GM12891 (cell line): ENCODE results near the gene MLLT6.

ENCODE experiments used
- POLR2A ChIP-seq: IDR thresholded peaks from 2 replicates; pipeline ENCODE4 v1.6.1; 2011; ENCODE audit warnings: low read depth, low read length, control low read depth
- POLR2AphosphoS5 ChIP-seq: IDR thresholded peaks from 2 replicates; pipeline ENCODE4 v1.6.1; 2011; ENCODE audit warnings: low read depth, low read length, control low read depth
- POU2F2 ChIP-seq: IDR thresholded peaks from 2 replicates; pipeline ENCODE4 v1.6.1; 2011; ENCODE audit warnings: low read depth, mild to moderate bottlenecking, control low read depth, low read length, moderate library complexity
- SPI1 ChIP-seq: IDR thresholded peaks from 2 replicates; pipeline ENCODE4 v1.6.1; 2011; ENCODE audit warnings: low read depth, low read length, control low read depth
- TAF1 ChIP-seq: IDR thresholded peaks from 2 replicates; pipeline ENCODE4 v1.6.1; 2011; ENCODE audit warnings: low read depth, low read length, control low read depth

- TF ChIP-seq TAF1 (no peak), POLR2AphosphoS5 (no peak), POU2F2 (no peak), POLR2A (no peak), SPI1 (no peak)
Observed at GRCh38 chr17:38717139-38717745, 12.2 kb downstream of the MLLT6 start.
